ENCODE results near the gene TYW1.
A peak's percentile ranks its signal among the peaks of the same experiment; 100 is the strongest.
"Not testable (repeated sequence)": the region's sequence is repeated elsewhere in the genome, so short reads cannot be mapped to it uniquely, and the experiment has no call there.

DNA sequence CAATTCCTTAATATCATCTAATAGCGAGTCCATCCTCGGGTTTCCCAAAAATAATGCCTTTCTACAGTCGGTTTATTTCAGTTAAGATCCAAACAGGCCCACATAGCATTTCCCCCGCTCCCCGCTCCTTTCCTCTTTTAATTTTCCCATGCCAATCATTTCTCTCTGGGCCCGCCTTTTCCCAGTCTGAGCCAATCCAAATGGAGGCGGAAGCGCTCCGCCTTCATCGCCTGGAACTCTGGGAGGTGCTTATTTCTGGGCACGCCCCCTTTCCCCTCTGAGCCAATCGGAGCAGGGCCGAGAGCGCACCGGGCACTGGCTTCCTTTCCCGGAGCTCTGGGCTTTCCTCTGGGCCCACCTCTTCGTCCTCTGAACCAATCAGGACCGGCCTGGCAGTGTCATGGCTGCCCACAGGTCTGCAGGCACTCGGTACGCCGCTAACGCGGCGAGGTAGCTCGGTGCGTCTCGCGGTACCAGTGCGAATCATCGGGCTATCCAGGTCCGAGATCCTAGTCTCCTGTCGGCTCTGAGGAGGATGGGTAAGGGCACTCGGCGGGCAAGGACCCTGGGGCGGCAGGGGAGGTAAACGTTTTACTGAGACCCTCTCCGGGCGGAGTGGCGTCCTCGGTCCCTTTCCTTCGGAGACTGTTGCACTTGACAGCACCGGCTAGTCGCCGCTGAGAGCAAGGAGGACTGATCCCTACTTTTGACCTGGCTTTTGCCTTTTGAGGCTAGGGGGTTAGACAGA, at the start of gene TYW1:
- TF ChIP-seq POLR2A (IDR thresholded peaks at IDR 0.05; ENCODE audit: low read length): peak; percentile 88
- not testable (repeated sequence) for TF ChIP-seq GATA1 (IDR thresholded peaks at IDR 0.05; ENCODE audit: low read depth, low read length)

All from erythroblast (primary cell).